Measurements from ENCODE around the gene FCHSD2.
"Not testable (repeated sequence)": the region's sequence is repeated elsewhere in the genome, so short reads cannot be mapped to it uniquely, and the experiment has no call there.

FCHSD2 gene

DNA sequence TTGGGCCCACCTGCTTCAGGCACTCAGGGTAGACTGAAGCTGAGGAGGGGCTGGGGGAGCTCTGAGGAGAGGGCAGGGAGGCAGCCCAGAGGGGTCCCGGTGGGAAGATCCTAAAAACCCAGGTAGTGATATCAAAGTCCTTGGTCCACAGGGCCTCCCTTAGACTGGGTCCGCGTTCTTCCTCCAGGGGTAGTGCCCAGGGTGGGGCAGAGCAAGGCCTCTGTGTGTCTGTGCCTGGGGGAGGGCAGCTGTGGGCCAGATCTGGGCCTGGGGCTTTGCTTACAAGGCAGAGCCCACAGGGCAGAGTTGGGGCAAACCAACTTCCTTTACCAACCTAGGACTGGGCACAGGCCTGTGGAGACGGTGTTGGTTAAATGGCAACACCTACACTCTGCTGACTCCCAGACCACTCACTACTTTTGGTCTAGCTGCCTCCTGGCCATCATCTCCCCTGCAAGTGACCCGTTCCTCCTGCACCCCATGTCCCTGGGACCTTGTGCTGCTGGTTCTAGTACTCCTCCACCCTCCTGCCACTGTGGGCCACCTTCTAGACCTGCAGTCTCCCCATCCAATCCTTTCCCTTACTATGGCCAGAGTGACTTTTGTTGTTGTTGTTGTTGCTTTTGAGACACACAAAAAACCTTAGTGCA lies 312.1 kb downstream of the FCHSD2 start:
- no peak for DNase-seq

- no peak for DNase-seq
Measured at GRCh38 chr11:72829178-72829577, 312.9 kb downstream of the FCHSD2 start.

DNA sequence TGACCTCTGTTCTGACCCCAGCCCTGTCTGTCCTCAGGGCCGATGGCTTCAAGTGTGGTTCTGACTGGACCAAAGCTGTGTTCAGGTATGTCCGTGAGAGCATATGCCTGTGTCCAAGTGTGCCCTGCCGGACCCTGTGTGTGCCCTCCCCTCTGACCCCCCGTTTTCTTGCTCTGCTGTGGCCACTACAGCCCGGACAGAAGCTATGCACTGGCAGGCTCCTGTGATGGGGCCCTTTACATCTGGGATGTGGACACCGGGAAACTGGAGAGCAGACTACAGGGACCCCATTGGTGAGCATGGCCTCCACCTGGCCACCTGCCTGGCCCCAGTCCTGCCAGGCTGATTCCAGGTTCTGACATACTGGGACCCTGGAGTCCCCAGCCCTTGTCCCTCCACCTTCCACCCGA lies 313.4 kb downstream of the FCHSD2 start:
- DNase-seq: no peak

GRCh38 chr11:72828081-72828567 lies 314.0 kb downstream of the FCHSD2 start:
- no peak for DNase-seq

DNA sequence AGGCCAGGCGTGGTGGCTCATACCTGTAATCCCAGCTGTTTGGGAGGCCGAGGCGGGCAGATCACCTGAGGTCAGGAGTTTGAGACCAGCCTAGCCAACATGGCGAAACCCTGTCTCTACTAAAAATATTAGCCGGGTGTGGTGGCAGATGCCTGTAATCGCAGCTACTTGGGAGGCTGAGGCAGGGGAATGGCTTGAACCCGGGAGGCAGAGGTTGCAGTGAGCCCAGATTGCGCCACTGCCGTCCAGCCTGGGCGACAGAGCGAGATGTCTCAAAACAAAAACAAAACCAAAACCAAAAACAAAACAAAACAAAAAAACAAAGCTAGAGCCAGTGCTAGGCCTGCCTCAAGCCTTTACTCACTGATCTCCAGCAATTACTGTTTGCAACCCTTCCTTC lies 314.5 kb downstream of the FCHSD2 start:
- not testable (repeated sequence) for DNase-seq

DNA sequence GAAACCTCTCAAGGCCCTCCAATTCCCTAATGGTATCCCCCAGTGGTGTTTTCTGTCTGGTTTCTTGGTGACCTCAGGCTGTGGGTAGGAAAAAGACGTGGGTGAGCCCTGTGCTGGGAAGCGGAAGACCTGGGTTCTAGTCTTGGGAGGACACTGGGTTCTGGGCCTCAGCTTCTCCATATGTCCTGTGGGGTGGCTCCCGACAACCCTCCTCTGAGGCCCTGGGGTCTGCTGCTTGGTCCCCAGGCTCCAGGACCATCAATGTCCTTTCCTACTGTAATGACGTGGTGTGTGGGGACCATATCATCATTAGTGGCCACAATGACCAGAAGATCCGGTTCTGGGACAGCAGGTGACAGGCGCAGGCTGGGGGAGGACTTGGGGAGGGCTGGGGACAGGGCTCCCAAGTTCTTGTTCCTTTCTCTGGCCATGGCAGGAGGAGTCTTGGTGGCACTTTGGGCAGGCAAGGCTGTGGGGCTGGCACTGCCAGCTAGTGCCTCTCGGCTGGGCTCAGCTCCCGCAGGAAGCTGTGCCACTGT lies 315.1 kb downstream of the FCHSD2 start:
- DNase-seq: no peak

- DNase-seq: no peak
Measured at GRCh38 chr11:72826191-72826941, 315.8 kb downstream of the FCHSD2 start.

GRCh38 chr11:72825661-72826060 lies 316.5 kb downstream of the FCHSD2 start:
- no peak for DNase-seq

DNA sequence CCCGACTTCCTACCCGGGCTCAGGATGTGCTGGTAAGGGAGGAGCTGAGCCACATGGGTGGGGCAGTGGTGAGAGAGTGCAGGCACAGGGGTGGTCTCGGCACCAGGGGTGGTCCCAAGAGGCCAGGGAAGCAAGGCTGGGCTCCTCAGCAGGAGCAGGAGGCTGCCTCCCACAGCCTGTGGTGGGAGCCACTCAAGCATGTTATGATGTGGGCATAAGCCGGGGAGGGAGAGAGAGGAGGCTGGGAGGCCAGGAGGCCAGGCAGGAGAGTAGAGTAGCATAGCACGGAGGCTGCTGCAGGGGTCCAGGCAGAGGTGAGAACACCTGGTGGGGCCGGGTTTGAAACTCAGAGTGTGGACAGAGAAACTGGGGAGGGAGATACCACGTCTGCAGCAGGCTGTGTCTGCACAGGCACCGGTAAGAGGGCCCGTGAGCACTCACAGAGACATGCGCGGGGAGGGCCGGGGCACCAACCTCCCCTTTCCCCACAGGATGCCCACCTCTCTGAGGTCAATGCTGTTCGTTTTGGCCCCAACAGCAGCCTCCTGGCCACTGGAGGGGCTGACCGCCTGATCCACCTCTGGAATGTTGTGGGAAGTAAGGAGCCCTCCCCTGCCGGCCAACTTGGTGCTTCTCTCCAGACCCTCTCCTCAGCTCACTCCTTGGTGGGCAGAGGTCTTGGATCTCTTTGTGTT lies 317.2 kb downstream of the FCHSD2 start:
- DNase-seq: no peak

DNA sequence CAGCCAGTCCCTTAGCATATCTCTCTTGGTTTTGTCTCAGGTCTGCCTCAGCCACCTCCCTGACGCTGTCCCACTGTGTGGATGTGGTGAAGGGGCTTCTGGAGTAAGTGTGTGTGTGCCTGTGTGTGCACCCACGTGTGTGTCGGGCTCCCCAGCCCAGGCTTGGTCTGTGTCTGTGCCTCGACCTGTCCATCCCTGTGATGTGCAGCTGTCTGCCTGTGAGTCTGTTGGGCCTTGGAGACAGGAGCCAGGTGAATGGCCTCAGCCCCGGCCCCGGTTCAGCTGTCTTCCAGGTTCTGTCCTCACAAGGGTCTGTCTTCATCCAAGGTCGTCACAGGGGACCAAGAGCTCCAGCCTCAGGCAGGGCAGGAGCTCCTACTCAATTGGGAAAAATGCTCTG lies 318.1 kb downstream of the FCHSD2 start:
- DNase-seq: no peak

DNA sequence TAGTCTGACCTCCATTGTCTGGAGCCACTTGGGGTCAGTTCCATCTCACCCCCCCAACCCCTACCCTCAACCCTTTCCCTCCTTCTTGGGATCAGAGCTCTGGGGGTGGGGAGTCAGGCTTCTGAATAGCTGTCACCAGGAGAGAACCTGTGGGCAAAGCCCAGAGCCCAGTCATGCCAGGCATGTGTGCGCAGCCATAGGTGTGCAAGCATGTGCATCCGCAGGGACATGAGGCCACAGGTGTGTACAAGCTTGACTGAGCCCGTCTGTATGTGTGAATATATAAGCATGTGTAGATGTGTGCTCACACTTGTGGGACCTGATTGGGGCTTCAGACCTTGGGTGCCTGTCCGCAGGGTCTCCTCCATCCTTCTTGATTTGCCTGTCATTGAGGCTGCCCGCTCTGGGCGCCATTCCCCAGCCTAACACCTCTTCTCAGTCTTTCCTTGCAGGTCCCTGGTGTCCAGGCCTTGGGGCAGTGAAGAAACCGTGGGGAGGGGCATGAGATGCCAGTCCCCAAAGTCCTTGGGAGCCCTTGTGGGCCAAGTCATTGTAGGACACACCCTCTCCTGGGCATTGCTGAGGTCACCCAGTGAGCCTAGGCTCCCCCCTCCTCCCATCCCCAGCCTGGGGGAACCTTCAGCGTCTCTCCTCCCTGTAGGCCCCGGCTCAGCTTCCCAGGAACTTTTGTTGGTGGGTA lies 318.9 kb downstream of the FCHSD2 start:
- DNase-seq: no peak

DNA sequence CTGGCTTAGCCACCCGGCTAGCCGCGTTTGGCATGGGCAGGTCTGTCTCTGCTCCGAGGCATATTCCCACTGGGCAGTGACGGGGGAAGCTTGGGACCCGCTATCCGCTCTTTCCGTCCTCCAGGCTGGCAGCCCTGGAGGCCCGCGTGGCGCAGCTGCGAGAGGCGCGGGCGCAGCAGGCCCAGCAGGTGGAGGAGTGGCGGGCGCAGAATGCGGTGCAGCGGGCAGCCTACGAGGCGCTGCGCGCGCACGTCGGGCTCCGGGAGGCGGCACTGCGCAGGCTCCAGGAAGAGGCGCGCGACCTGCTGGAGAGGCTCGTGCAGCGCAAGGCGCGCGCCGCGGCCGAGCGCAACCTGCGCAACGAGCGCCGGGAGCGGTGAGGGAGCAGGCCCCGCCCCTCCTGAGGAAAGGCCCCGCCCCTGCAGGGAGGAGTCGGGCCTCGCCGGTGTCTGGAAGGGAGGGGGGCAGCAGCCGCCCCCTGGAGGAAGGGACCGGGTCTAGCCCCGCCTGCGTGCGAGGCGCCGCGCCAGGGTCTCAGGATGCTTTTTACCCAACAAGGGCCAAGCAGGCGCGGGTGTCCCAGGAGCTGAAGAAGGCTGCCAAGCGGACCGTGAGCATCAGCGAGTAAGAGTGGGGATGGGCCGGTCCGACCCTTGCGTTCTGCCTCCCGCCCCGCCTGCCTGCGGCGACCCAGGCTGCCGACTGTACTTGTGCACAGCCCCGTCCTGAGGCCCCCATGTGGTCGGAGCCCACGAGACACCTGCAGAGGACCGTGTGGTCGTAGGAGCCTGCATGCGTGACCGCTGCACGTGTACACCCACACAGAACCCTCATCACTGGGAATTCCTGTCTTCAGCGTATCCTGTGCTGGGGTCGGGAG lies 320.0 kb downstream of the FCHSD2 start:
- DNase-seq: peak; percentile 90

DNA sequence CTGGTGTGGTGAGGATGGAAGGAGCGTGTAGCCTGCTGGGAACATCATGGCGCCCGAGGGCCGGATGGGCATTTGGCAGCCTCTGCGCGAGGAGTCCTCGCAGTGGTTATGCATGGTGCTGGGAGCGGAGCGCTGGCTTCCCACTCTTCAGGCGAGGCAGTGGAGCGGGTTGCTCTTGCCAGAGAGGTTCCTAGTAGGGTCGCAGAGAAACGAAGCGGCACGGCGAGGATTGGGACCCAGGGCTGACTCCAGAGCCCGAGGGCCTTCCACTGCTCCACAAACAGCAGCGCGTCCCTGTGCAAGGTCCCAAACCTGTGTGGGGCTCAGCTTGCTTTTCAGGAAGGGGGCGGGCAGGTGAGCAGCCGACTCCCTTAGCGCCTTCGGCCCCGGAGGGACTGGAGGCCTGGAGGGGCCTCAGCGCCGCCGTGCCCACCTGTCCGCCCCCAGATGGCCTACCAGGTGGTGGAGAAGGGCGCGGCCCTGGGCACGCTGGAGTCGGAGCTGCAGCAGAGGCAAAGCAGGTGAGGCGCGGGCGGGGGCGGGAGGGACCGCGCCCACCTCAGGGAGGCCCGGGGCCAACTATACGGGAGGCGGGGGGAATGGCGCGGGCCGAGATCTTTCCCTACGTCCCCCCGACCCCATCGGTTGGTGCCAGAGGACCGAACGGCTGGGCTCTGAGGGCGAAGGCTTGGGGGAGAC lies 320.7 kb downstream of the FCHSD2 start:
- DNase-seq: no peak

GRCh38 chr11:72820439-72821139 lies 321.5 kb downstream of the FCHSD2 start:
- no peak for DNase-seq

- no peak for DNase-seq
Measured at GRCh38 chr11:72818971-72819370, 323.1 kb downstream of the FCHSD2 start.

GRCh38 chr11:72817966-72818365 lies 324.2 kb downstream of the FCHSD2 start:
- no peak for DNase-seq

- DNase-seq: no peak
Measured at GRCh38 chr11:72816404-72816990, 325.6 kb downstream of the FCHSD2 start.

DNA sequence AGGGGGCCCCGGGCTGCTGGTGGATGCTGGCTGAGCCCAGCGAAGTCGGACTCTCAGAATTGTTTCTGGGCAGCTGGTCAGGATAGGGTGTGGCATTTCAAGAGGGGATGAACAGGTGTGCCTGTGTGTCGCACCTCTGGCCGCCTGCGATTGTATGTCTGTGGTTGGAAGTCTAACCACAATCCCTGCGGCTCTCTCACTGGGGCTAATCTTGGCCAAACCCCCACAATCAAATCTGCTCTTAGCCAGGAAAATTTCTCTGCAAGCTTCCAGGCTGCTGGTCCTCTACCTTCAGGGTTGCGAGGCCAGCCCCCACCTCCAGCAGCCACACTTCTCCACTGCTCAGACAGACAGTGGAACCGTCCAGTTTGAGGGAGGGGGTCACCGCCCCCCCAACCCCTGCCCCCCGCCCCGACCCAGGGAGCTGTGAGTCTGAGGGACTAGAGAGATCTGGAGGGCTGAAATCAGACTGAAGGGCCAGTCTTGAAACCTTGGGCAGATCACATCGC lies 327.0 kb downstream of the FCHSD2 start:
- DNase-seq: no peak

DNA sequence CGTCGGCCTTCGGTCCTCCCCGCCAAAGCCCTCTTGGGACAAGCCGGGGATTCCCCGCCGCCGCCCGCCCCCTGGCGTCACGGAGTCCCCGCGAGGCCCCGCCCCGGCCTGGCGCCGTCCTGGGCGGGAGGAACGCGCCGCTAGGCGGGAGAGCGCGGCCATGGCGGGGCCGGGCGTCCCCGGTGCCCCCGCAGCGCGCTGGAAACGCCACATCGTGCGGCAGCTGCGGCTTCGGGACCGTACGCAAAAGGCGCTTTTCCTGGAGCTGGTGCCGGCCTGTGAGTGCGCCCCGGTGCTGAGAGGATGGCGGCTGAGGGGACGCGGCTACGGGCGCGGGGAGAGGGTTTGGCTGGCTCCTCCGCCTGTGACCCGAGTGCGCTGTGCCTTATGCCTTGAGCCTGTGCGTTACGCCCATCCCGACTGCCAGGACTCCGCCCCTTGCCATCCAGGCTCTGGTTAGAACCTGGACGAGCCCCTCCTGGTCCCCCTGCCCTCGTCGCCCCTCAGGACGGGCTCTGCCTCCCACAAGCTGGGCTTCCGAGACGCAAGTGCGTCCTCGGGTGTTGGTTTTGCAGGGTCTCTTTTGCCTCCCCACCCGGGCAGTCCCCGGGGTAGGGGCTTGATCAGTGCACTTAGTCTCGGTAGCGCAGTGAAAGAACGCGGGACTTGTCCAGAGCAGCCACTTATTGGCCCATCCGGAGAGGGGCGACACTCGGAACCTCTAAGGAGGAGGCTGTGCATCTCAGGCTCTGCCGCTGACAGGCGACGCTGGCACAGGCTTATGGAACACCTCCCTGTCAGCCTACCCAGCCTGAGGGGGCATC lies 327.6 kb downstream of the FCHSD2 start, which contains the start of gene ATG16L2:
TSS of gene ATG16L2 (plus strand) at position 126 of the 824 bp plus-strand sequence. CDS start at position 161, 35 bp downstream.
- DNase-seq: peak; percentile 82

All from NCI-H2227 treated with DMSO at 0.1 percent for 48 hours (cell line).